ENCODE results near the gene DNPH1.
A peak's percentile ranks its signal among the peaks of the same experiment; 100 is the strongest.

Gene DNPH1

GRCh38 chr6:43243664-43244321 lies 14.5 kb upstream of the DNPH1 start:
- DNase-seq = no peak

GRCh38 chr6:43242908-43243663 lies 13.8 kb upstream of the DNPH1 start, which contains the start of gene TTBK1:
Gene TTBK1, plus strand, starts transcription at chr6:43243481. Its CDS starts 3,180 bp downstream, at chr6:43246661.
- DNase-seq = peak; percentile 34 to 42

DNA sequence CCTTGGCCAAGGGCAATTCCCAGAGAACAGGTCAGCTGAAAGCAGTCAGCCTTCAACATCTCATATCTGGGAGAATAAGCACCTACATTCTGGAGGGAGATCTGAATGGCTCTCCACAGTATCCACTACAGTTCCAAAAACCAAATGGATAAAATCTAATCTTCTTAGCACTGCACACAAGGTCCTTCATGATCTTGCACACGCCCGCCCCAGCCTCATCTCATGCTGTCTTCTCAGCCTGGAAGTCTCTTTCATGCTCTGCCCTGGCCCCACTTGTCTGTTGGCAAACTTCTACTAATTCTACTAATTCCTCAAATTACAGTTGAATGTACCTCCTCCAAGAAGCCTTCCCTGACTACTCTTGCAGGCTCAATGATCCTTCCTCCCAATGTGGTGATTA lies 12.2 kb upstream of the DNPH1 start:
- DNase-seq = no peak

DNA sequence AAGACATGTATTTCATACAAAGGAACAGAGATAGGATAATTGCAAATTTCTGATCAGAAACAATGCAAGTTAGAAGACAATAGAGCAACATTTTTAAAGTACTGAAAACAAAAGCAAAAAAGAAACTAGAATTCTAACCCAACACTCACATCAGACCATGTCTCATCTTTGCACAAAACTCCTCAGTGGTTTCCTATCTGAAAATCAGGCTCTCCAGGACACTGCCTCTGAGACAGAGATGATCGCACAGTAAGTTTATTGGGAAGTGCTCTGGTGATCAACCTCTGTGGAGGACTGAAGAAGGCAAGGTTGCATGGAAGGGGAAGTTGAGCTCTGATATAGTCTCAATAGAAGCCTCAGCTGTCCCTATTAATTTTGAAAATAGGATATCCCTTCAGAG lies 11.7 kb upstream of the DNPH1 start:
- no peak for DNase-seq

DNA sequence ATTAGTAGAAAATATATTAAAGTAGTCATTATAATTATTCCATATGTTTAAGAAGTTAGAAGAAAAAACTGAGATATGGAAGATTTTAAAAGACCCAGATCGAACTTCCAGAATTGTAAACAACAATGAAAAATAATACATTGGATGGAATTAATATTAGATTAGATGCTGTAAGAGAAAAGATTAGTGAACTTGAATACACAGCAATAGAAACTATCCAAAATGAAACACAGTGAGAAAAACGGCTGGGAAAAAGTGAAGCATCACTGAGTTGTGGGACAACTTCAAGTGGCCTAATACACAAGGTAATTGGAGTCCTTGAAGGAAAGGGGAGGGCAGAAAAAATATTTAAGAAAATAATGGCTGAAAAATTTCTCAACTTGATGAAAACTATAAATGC lies 9.8 kb upstream of the DNPH1 start:
- no peak for DNase-seq

DNA sequence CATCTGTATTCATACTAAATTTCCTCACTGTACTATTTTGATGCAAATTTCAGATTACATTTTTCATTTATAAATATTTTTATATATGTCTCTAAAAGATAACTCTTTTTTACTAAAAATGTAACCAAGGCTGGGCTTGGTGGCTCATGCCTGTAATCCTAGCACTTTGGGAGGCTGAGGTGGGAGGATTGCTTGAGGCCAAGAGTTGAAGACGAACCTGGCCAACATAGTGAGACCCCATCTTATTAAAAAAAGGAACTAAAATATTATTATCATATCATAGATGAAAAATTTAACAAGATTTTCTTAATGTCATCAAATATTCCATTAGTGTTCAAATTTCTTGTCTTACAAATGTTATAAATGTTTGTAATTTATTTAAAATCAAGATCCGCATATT lies 6.6 kb upstream of the DNPH1 start:
- no peak for DNase-seq

- DNase-seq = no peak
Measured at GRCh38 chr6:43231735-43232450, 2.6 kb upstream of the DNPH1 start.

GRCh38 chr6:43231053-43231452 lies 1.8 kb upstream of the DNPH1 start:
- DNase-seq = no peak

DNA sequence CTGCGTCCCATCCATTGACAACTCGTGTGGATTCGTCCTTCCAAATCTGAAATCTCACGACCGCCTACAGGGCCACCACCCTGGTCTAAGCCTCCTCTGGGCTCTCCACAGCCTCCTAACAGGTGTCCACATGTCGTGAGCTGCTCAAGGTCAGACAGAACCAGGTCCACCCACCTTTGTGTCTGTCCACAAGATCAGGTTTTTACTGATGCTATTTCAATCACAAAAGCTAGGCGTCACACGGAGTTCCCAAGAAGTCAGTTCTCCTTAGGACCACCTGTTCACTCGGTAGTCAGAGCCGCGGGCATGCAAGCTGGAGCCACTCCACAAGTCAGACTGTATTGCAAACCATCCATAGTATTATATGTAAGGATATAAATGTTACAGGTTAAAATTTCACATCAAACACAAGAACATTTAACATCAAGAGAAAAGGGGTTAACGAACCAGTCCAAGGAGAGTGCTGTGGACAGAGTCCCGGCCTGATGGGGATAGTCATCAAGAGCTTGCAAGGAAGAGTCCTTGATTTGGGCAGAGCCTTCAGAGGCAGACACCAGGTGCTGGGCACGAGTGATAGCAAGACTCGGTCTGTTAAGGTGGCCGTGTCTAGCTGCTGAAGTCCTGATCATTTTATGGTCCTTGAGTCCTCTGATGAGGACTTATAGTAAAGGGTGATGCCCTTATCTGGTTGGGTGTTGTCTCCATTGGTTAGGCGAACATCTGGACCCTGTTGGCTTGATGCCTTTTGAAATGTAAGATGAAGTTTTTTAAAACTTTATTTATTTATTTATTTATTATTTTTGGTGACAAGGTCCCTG lies 731 bp upstream of the DNPH1 start:
- DNase-seq = no peak

- no peak for DNase-seq
Measured at GRCh38 chr6:43226192-43226851, 3.0 kb downstream of the DNPH1 start.

GRCh38 chr6:43223175-43223574 lies 6.1 kb downstream of the DNPH1 start:
- no peak for DNase-seq

GRCh38 chr6:43222418-43223059 lies 6.7 kb downstream of the DNPH1 start:
- DNase-seq = no peak

DNA sequence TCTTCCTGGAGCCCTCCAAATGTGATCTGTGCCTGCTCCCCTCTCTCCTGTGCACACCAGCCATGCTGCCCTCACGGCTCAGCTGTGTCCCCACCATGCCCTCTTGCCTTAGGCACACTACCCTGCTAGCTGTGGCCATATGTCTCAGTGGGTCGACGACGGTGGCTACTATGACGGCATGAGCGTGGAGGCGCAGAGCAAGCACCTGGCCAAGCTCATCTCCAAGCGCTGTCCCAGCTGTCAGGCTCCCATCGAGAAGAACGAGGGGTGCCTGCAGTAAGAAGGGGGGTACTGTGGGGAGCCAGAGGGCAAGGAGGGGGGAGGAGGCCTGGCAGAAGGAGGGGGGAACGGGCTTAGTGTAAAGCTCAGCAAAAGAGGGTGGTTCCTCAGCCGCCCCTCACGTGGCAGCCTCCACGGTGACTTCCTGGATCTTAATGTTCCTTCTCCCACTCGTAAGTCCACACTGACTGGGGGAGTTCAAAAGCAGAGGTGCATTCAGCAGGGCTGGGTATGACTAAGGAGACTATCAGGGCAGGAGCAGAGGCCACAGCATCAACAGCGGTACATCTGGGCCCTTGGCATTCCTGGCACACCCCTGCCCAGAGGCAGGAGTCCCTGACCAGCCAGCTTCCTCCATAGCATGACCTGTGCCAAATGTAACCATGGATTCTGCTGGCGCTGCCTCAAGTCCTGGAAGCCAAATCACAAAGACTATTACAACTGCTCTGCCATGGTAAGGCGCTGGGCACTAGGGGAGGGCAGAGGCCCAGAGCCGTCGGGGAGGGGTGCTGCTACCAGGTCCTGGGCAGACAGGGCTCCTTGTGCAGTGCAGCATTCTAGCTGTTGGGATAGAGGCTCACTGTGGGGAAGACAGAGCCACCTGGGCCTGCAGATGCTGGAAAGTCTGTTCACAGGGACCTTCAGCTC lies 8.0 kb downstream of the DNPH1 start:
- no peak for DNase-seq

DNA sequence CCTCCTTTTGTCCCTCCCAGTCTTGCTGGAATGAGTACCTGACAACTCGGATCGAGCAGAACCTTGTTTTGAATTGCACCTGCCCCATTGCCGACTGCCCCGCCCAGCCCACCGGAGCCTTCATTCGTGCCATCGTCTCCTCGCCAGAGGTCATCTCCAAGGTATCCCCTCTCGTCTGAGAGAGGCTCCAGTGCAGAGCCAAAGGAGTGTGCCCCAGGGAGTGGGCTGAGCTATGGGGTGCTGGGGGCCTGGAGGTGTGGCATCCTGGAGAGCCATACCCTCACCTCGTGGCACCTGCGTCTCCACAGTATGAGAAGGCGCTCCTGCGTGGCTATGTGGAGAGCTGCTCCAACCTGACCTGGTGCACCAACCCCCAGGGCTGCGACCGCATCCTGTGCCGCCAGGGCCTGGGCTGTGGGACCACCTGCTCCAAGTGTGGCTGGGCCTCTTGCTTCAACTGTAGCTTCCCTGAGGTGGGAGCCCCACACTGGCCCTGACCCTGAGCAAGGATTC lies 8.8 kb downstream of the DNPH1 start:
- DNase-seq = no peak

GRCh38 chr6:43219814-43220213 lies 9.5 kb downstream of the DNPH1 start:
- no peak for DNase-seq

DNA sequence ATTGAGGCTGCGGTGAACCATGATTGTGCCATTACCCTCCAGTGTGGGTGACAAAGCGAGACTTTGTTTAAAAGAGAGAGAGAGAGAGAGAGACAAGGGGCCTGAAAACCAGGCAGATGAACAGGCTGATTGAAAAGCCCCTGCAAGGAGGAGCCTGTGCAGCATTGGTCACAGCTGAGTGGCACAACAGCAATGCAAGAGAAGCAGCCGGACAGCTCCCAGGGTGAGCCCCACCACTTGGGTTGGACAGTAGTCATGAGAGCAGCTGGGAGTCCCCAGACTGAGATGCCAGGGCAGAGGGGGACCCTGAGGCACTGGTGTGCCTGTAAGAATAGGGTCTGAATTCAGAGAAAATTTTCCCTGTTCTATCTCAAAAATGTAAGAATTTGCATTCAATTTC lies 10.2 kb downstream of the DNPH1 start:
- DNase-seq = no peak

- DNase-seq = no peak
Measured at GRCh38 chr6:43217351-43217750, 11.9 kb downstream of the DNPH1 start.

GRCh38 chr6:43216200-43216599 lies 13.1 kb downstream of the DNPH1 start:
- DNase-seq = no peak

DNA sequence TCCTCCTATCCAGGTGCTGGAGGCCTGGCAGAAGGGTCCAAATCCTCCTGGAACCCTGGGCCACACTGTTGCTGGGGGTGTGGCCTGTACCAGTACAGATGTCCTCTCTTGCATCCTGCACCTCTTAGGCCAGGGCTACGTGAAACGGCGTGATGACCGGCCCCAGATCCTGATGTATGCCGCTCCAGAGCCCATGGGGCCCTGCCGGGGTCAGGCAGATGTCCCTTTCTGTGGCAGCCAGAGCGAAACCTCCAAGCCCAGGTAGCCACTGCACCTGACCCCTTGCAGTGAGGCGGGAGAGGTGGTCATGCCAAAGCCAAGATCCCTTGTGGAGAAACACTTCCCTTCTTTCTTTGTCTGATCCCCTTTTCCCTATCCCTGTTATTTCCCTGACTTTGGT lies 14.2 kb downstream of the DNPH1 start:
- no peak for DNase-seq

DNA sequence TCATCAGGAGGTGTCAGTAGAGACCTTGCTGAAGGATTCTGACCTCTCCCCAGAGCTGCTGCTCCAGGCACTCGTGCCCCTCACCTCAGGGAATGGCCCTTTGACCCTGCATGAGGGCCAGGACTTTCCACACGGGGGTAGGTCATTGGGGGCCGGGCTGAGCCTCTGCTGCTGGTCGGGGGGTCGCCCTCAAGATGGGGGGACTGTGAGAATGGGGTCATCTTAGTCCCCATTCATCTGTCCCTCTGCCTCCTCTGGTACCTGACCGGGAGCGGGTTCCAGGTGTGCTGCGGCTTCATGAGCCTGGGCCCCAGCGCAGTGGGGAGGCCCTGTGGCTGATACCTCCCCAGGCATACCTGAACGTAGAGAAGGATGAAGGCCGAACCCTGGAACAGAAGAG lies 15.8 kb downstream of the DNPH1 start:
- no peak for DNase-seq

DNA sequence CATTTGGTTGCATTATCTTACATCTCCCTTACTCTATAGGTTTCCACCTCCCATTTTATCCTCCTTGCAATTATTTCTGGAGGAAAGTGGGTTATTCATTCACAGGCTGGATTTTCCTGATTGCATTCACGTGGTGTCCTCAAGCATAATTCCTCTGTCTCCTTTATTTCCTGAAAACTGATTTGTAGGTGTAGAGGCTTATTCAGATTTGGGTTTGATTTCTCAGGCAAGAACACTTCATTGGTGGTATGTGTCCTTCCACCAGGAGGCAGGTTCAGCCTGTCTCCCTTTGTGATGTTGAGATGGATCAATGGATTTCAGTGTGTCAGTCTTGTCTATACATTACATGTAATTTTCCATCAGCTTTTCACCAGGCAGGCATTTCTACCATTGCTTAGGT lies 17.3 kb downstream of the DNPH1 start:
- DNase-seq = no peak
